H9 (cell line): ENCODE data around the gene TNFRSF21. TPM values are rescaled to one million over a fixed set of nuclear protein-coding genes. Genes with fewer than 3 reads are reported as not detected.

Experiments
- DNase-seq: peaks from one replicate; pipeline ENCODE4 v3.0.0-alpha.2; 2017
- H2AFZ ChIP-seq: one replicate; pipeline ENCODE4 v1.6.1; 2013; ENCODE audit warnings: mild to moderate bottlenecking, low read length, control low read depth, moderate library complexity
- H2AK5ac ChIP-seq: 2 replicates; pipeline ENCODE4 v1.6.1; 2013; ENCODE audit warnings: low read length, control low read depth, mixed read lengths; ENCODE audit not compliant: insufficient read length
- H2BK120ac ChIP-seq: one replicate; pipeline ENCODE4 v1.6.1; 2013; ENCODE audit warnings: low read depth, mild to moderate bottlenecking, low read length, control low read depth, inconsistent platforms; ENCODE audit not compliant: poor library complexity, severe bottlenecking
- H2BK12ac ChIP-seq: 2 replicates; pipeline ENCODE4 v1.6.1; 2013; ENCODE audit warnings: low read length, control low read depth, mixed read lengths, low read depth; ENCODE audit not compliant: insufficient read length
- H2BK15ac ChIP-seq: 2 replicates; pipeline ENCODE4 v1.6.1; 2013; ENCODE audit warnings: low read depth, low read length, control low read depth
- H2BK20ac ChIP-seq: one replicate; pipeline ENCODE4 v1.6.1; 2013; ENCODE audit warnings: low read depth, mild to moderate bottlenecking, low read length, control low read depth, inconsistent platforms; ENCODE audit not compliant: poor library complexity, severe bottlenecking
- H2BK5ac ChIP-seq: 2 replicates; pipeline ENCODE4 v1.6.1; 2013; ENCODE audit warnings: low read length, control low read depth, mixed read lengths; ENCODE audit not compliant: insufficient read length
- H3K14ac ChIP-seq: 2 replicates; pipeline ENCODE4 v1.6.1; 2013; ENCODE audit warnings: low read length, control low read depth; ENCODE audit not compliant: insufficient read depth
- H3K18ac ChIP-seq: 2 replicates; pipeline ENCODE4 v1.6.1; 2013; ENCODE audit warnings: low read depth, mild to moderate bottlenecking, mixed read lengths, low read length, control low read depth; ENCODE audit not compliant: insufficient read length
- H3K23ac ChIP-seq: 2 replicates; pipeline ENCODE4 v1.6.1; 2013; ENCODE audit warnings: low read length, control low read depth, mixed read lengths, low read depth; ENCODE audit not compliant: insufficient read length
- H3K23me2 ChIP-seq: 2 replicates; pipeline ENCODE4 v1.6.1; 2013; ENCODE audit warnings: low read depth, mild to moderate bottlenecking, mixed read lengths, low read length, control low read depth; ENCODE audit not compliant: insufficient read length, poor library complexity, severe bottlenecking
- H3K27ac ChIP-seq: 2 replicates; pipeline ENCODE4 v1.5.1; 2013; ENCODE audit warnings: low read length, control low read depth, mixed read lengths, low read depth; ENCODE audit not compliant: insufficient read length
- H3K27me3 ChIP-seq: 2 replicates; pipeline ENCODE4 v1.6.1; 2013; ENCODE audit warnings: low read length, control low read depth, inconsistent platforms; ENCODE audit not compliant: insufficient read depth
- H3K4ac ChIP-seq: 2 replicates; pipeline ENCODE4 v1.6.1; 2013; ENCODE audit warnings: low read depth, mild to moderate bottlenecking, control low read depth, inconsistent platforms, low read length, moderate library complexity
- H3K4me1 ChIP-seq: 2 replicates; pipeline ENCODE4 v1.6.1; 2013; ENCODE audit warnings: low read length, control low read depth, inconsistent platforms; ENCODE audit not compliant: insufficient read depth
- H3K4me2 ChIP-seq: 2 replicates; pipeline ENCODE4 v1.6.1; 2013; ENCODE audit warnings: low read length, control low read depth, mixed read lengths; ENCODE audit not compliant: insufficient read length, insufficient read depth
- H3K56ac ChIP-seq: 2 replicates; pipeline ENCODE4 v1.6.1; 2013; ENCODE audit warnings: low read depth, mild to moderate bottlenecking, mixed read lengths, low read length, control low read depth; ENCODE audit not compliant: insufficient read length
- H3K79me1 ChIP-seq: 2 replicates; pipeline ENCODE4 v1.6.1; 2013; ENCODE audit warnings: low read depth, mild to moderate bottlenecking, moderate library complexity, low read length, control low read depth, inconsistent platforms; ENCODE audit not compliant: insufficient read depth, poor library complexity, severe bottlenecking
- H3K79me2 ChIP-seq: 2 replicates; pipeline ENCODE4 v1.6.1; 2013; ENCODE audit warnings: low read length, control low read depth, inconsistent platforms; ENCODE audit not compliant: insufficient read depth
- H3K9ac ChIP-seq: 2 replicates; pipeline ENCODE4 v1.6.1; 2013; ENCODE audit warnings: low read length, control low read depth, mixed read lengths; ENCODE audit not compliant: insufficient read length; ENCODE audit errors: extremely low read depth
- H3K9me3 ChIP-seq: one replicate; pipeline ENCODE4 v1.6.1; 2013; ENCODE audit warnings: low read depth, low read length, inconsistent platforms; ENCODE audit not compliant: control insufficient read depth
- H3T11ph ChIP-seq: one replicate; pipeline ENCODE4 v1.6.1; 2013; ENCODE audit warnings: mild to moderate bottlenecking, low read length, control low read depth, inconsistent platforms
- H4K20me1 ChIP-seq: one replicate; pipeline ENCODE4 v1.6.1; 2013; ENCODE audit not compliant: control insufficient read depth, insufficient read length, insufficient read depth
- H4K5ac ChIP-seq: 2 replicates; pipeline ENCODE4 v1.6.1; 2013; ENCODE audit warnings: low read depth, mild to moderate bottlenecking, mixed read lengths, low read length, control low read depth; ENCODE audit not compliant: insufficient read length
- H4K8ac ChIP-seq: replicated peaks from 2 replicates; pipeline ENCODE4 v1.6.1; 2013; ENCODE audit warnings: low read length, control low read depth, mixed read lengths, low read depth; ENCODE audit not compliant: insufficient read length
- H4K91ac ChIP-seq: 2 replicates; pipeline ENCODE4 v1.6.1; 2013; ENCODE audit warnings: low read depth, mild to moderate bottlenecking, moderate library complexity, mixed read lengths, low read length, control low read depth; ENCODE audit not compliant: insufficient read length
- H3K27ac Mint-ChIP-seq, 3 experiments: 2 replicates in 2 of 3; 3 replicates in 1 of 3; pipeline ENCODE4 v1.8.0; 2020 to 2021; ENCODE audit warnings: mixed read lengths in 3 of 3, mild to moderate bottlenecking in 1 of 3, moderate library complexity in 1 of 3
- H3K27me3 Mint-ChIP-seq: 2 replicates; pipeline ENCODE4 v1.8.0; 2021; ENCODE audit warnings: low read depth, mild to moderate bottlenecking, moderate library complexity, mixed read lengths
- H3K36me3 Mint-ChIP-seq, 3 experiments: 2 replicates in 2 of 3; 3 replicates in 1 of 3; pipeline ENCODE4 v1.8.0; 2020 to 2021; ENCODE audit warnings: low read depth in 3 of 3, mixed read lengths in 3 of 3; ENCODE audit not compliant: insufficient read depth in 1 of 3
- H3K4me1 Mint-ChIP-seq, 2 experiments: 2 replicates each; pipeline ENCODE4 v1.8.0; 2020; ENCODE audit warnings: mixed read lengths in 2 of 2
- H3K4me3 Mint-ChIP-seq, 2 experiments: 2 replicates in 1 of 2; 3 replicates in 1 of 2; pipeline ENCODE4 v1.8.0; 2020 to 2021; ENCODE audit warnings: mild to moderate bottlenecking in 2 of 2, mixed read lengths in 2 of 2, moderate library complexity in 1 of 2
- H3K9me3 Mint-ChIP-seq, 2 experiments: 2 replicates in 1 of 2; 3 replicates in 1 of 2; pipeline ENCODE4 v1.8.0; 2020; ENCODE audit warnings: mild to moderate bottlenecking in 2 of 2, mixed read lengths in 2 of 2, moderate library complexity in 1 of 2
- WGBS: extraction: QIAGEN DNeasy Blood & Tissue Kit; methylation state at CpG from one replicate; pipeline ENCODE4 v1.1.7; 2013; ENCODE audit warnings: missing lambda C conversion rate, low lambda C conversion rate, mixed read lengths; ENCODE audit not compliant: insufficient read length; ENCODE audit errors: extremely low coverage; 5-methylcytosine and 5-hydroxymethylcytosine counted together
- total RNA-seq: library from RNA; stranded (reverse); gene quantifications from 2 replicates; pipeline ENCODE4 v1.2.1, GENCODE V29; 2021
- TF ChIP-seq, protein P1 (sequence below): fragments of 200-600 bp; sonication (generic); conservative IDR thresholded peaks from 3 replicates; pipeline ENCODE4 v1.8.0; 2021; ENCODE audit warnings: antibody characterized with exemption, mild to moderate bottlenecking

Gene TNFRSF21
- total RNA-seq, 1 experiment from 2014 or later: 39.1 TPM

DNA sequence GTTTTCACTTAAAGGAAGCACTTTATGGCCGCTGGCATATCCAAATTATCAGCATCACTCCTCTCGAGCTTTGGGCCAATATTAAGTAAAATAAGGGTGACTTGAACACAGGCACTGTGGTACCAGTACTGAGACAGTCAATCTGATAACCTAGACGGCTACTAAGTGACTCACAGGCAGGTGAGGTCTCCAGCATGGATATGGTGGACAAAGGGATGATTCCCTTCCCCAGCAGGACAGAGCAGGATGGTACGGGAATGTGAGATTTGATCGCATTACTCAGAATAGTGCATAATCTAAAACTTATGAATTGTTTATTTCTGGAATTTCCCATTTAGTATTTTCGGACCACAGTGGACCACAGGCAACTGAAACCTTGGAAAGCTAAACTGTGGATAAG lies 55.7 kb downstream of the TNFRSF21 start:
- Histone ChIP-seq H3T11ph (no peak overlapping the region), H2BK20ac (no peak overlapping the region), H3K9me3 (no peaks in the 10 kb centered on the region), H3K27me3 (no peaks in the 10 kb centered on the region), H2AFZ (no peak overlapping the region), H3K14ac (no peak overlapping the region), H4K20me1 (no peaks in the 10 kb centered on the region), H2BK12ac (no peak overlapping the region), H2AK5ac (no peak overlapping the region), H3K9ac (no peak overlapping the region), H4K8ac (no peak overlapping the region), H3K4me2 (no peak overlapping the region), H2BK5ac (no peak overlapping the region), H3K56ac (no peak overlapping the region), H3K27ac (no peak overlapping the region), H3K23me2 (no peaks in the 10 kb centered on the region), H3K18ac (no peak overlapping the region), H3K4me1 (no peaks in the 10 kb centered on the region), H3K79me2 (no peaks in the 10 kb centered on the region; the same call in 1 of the 2 replicates), H2BK15ac (no peak overlapping the region), H3K79me1 (no peaks in the 10 kb centered on the region), H3K23ac (no peak overlapping the region), H3K4ac (no peak overlapping the region), H2BK120ac (no peak overlapping the region), H4K5ac (no peak overlapping the region), H4K91ac (no peak overlapping the region)
- no peaks in the 10 kb centered on the region for H3K27me3 Mint-ChIP-seq
- DNase-seq: no peak
- H3K9me3 Mint-ChIP-seq: no peaks in the 10 kb centered on the region
- H3K27ac Mint-ChIP-seq: no peak overlapping the region
- no peak overlapping the region for H3K4me3 Mint-ChIP-seq
- no CpG with 5 or more reads among the region's 6 CpGs for WGBS
- peaks cover 16 to 20% of the 10 kb centered on the region in 2 experiments for H3K4me1 Mint-ChIP-seq
- peaks cover 11 to 33% (median 26%) of the 10 kb centered on the region in 3 experiments for H3K36me3 Mint-ChIP-seq
- TF ChIP-seq, protein P1, sequence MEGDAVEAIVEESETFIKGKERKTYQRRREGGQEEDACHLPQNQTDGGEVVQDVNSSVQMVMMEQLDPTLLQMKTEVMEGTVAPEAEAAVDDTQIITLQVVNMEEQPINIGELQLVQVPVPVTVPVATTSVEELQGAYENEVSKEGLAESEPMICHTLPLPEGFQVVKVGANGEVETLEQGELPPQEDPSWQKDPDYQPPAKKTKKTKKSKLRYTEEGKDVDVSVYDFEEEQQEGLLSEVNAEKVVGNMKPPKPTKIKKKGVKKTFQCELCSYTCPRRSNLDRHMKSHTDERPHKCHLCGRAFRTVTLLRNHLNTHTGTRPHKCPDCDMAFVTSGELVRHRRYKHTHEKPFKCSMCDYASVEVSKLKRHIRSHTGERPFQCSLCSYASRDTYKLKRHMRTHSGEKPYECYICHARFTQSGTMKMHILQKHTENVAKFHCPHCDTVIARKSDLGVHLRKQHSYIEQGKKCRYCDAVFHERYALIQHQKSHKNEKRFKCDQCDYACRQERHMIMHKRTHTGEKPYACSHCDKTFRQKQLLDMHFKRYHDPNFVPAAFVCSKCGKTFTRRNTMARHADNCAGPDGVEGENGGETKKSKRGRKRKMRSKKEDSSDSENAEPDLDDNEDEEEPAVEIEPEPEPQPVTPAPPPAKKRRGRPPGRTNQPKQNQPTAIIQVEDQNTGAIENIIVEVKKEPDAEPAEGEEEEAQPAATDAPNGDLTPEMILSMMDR: no peak
